ENCODE data around the gene SCGB3A1. TPM values are rescaled to one million over a fixed set of nuclear protein-coding genes. Genes with fewer than 3 reads are reported as not detected.

Gene SCGB3A1
- polyA plus RNA-seq, 2 of the 4 experiments (the other 2 are of a cell fraction): not detected

DNA sequence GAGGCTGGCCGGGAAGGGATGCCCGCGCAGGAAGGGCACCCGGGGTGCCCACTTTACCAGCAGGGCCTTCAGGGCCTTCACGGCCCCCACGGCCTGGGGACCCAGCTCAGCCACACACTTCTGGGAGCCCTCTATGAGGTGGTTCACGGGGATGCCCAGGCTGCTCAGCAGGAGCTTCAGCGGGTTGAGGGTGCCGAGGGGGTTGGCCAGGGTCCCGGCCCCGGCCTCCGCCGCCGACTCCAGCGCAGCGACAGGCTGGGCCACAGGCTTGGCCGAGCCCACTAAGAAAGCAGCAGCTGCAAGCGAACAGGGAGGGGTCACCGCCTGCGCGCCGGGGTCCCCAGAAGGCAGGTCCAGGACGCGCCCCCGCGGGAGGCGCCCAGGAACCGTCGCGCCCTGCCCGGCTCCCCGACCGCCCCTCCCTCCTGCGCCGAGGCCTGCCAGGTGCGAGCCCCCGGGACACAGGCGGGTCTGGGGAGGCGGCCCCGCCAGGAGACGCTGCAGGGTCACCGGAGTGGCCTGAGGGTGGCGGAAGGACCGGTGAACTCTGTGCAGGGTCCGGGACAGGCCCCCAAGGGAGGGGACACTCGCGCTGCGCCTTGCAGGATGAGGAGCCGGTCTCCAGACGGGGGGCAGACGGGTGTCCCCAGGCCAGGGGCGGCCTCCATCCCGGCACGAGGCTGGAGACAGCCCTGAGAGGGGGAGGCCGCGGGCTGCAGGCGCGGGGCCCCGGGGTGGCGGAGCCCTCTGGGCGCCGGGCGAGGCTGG lies 572 bp downstream of the SCGB3A1 start:
- TF ChIP-seq CEBPB (IDR thresholded peaks at IDR 0.05): no peak
- TF ChIP-seq RARB (CRISPR knock-in tag; IDR thresholded peaks at IDR 0.05): no peak
- TF ChIP-seq, protein P1, sequence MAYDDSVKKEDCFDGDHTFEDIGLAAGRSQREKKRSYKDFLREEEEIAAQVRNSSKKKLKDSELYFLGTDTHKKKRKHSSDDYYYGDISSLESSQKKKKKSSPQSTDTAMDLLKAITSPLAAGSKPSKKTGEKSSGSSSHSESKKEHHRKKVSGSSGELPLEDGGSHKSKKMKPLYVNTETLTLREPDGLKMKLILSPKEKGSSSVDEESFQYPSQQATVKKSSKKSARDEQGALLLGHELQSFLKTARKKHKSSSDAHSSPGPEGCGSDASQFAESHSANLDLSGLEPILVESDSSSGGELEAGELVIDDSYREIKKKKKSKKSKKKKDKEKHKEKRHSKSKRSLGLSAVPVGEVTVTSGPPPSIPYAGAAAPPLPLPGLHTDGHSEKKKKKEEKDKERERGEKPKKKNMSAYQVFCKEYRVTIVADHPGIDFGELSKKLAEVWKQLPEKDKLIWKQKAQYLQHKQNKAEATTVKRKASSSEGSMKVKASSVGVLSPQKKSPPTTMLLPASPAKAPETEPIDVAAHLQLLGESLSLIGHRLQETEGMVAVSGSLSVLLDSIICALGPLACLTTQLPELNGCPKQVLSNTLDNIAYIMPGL (CRISPR knock-in tag; IDR thresholded peaks at IDR 0.05; ENCODE audit: borderline replicate concordance): no peak
- no peak for TF ChIP-seq MAZ (IDR thresholded peaks at IDR 0.05; ENCODE audit: borderline replicate concordance, low read depth, low read length)
- no peak for TF ChIP-seq FOSL2 (IDR thresholded peaks at IDR 0.05)
- TF ChIP-seq FOSL2 (CRISPR knock-in tag; IDR thresholded peaks at IDR 0.05): no peak
- TF ChIP-seq, protein P2, sequence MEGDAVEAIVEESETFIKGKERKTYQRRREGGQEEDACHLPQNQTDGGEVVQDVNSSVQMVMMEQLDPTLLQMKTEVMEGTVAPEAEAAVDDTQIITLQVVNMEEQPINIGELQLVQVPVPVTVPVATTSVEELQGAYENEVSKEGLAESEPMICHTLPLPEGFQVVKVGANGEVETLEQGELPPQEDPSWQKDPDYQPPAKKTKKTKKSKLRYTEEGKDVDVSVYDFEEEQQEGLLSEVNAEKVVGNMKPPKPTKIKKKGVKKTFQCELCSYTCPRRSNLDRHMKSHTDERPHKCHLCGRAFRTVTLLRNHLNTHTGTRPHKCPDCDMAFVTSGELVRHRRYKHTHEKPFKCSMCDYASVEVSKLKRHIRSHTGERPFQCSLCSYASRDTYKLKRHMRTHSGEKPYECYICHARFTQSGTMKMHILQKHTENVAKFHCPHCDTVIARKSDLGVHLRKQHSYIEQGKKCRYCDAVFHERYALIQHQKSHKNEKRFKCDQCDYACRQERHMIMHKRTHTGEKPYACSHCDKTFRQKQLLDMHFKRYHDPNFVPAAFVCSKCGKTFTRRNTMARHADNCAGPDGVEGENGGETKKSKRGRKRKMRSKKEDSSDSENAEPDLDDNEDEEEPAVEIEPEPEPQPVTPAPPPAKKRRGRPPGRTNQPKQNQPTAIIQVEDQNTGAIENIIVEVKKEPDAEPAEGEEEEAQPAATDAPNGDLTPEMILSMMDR (IDR thresholded peaks at IDR 0.05): no peak
- TF ChIP-seq ZNF302 (CRISPR knock-in tag; IDR thresholded peaks at IDR 0.05): no peak
- TF ChIP-seq HEYL (CRISPR knock-in tag; IDR thresholded peaks at IDR 0.05): no peak
- no peak for TF ChIP-seq NFE2L2 (conservative IDR thresholded peaks at IDR 0.05; ENCODE audit: low read length)
- TF ChIP-seq TFCP2L1 (CRISPR knock-in tag; IDR thresholded peaks at IDR 0.05): no peak
- TF ChIP-seq JUN (IDR thresholded peaks at IDR 0.05): no peak
- TF ChIP-seq HOXB13 (CRISPR knock-in tag; IDR thresholded peaks at IDR 0.05; ENCODE audit: low read depth): no peak
- no peak for TF ChIP-seq EP300 (IDR thresholded peaks at IDR 0.05)
- ATAC-seq (peak in 1 of 2 experiments; percentile 29; a peak in 3 of 6 replicates), DNase-seq (ENCODE audit: low read depth in 1 of 2, low spot score in 1 of 2) (no peak), FAIRE-seq (no peak)
- Histone ChIP-seq H3K4me1 (no peaks in the 10 kb centered on the region), H3K27ac (peak overlapping the region in 1 of 2 experiments; percentile 49; a peak in 2 of 6 replicates), H3K9me3 (no peaks in the 10 kb centered on the region), H3K4me2 (peak overlapping the region; percentile 64), H3K4me3 (peak overlapping the region; percentile 25; the same call in 1 of the 3 replicates)
- 40% methylated on average over 4 of the region's 63 CpGs for WGBS (ENCODE audit: missing lambda C conversion rate)
- ChIA-PET POLR2A (no interaction called here), CTCF (interaction anchor here (0.8 kb wide), 1 partner anchor 100 kb away, joined by 3 read pairs; no protein-coding TSS in a partner anchor)

DNA sequence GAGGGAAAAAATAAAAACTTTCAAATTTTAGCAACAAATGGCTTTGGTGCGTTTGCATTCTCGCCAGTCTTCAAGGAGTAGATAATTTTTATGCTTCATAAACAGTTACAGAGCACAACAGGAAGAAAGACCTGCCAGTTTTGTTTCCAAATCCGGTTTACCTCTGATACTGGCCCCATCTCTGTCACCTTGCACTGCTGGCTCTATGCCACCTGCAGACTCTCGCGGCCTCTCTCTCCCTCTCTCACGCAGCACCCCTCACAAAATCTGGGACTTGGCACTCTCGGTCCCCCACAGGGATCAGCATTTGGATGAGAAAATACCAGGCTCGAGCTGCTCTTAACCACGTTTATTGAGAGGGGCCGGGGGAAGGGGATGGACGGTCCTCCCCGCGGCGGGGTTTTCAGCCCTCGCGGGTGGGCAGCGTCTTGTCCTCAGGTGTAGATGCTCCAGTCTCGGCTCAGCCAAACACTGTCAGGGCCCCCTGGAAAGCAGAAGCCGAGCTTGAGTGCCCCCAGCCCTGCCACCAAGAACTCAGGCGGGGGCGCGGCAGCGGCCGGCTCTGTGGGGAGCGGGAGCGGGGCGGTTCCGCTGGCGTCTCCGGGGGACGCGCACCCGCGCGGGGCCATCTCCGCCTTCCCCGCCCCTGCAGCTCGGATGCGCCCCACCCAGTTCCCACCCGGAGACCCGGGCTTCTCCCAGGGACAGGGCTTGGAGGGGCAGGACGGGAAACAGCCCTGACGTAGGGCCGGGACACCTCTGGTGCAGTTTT lies 1.3 kb downstream of the SCGB3A1 start:
- FAIRE-seq (no peak), ATAC-seq (peak; percentile 14 to 35; a peak in 4 of 6 replicates)

More for the DNA sequence above, 1.3 kb downstream of the SCGB3A1 start:
- CTCF ChIA-PET: interaction anchor here (0.8 kb wide), 1 partner anchor 99 kb away, joined by 3 read pairs; no protein-coding TSS in a partner anchor
- Histone ChIP-seq H3K27ac (peak overlapping the region in 1 of 2 experiments; percentile 49; a peak in 2 of 6 replicates), H3K9me3 (no peaks in the 10 kb centered on the region), H3K4me2 (peak overlapping the region; percentile 64), H3K4me3 (peak overlapping the region; percentile 25; the same call in 1 of the 3 replicates), H3K4me1 (no peaks in the 10 kb centered on the region)
- POLR2A ChIA-PET: no interaction called here
- no peak for DNase-seq (ENCODE audit: low read depth in 1 of 2, low spot score in 1 of 2)
- TF ChIP-seq, protein P3, sequence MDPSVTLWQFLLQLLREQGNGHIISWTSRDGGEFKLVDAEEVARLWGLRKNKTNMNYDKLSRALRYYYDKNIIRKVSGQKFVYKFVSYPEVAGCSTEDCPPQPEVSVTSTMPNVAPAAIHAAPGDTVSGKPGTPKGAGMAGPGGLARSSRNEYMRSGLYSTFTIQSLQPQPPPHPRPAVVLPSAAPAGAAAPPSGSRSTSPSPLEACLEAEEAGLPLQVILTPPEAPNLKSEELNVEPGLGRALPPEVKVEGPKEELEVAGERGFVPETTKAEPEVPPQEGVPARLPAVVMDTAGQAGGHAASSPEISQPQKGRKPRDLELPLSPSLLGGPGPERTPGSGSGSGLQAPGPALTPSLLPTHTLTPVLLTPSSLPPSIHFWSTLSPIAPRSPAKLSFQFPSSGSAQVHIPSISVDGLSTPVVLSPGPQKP (IDR thresholded peaks at IDR 0.05; ENCODE audit: low read depth, low read length): no peak
- TF ChIP-seq EHMT2 (IDR thresholded peaks at IDR 0.05; ENCODE audit: low read depth): no peak
- no peak for TF ChIP-seq CBX2 (IDR thresholded peaks at IDR 0.05; ENCODE audit: borderline replicate concordance, low read depth)
- TF ChIP-seq CHD2 (IDR thresholded peaks at IDR 0.05; ENCODE audit: low read length, partially characterized antibody): no peak
- no peak for TF ChIP-seq EHF (CRISPR knock-in tag; IDR thresholded peaks at IDR 0.05)
- 37% methylated on average over 9 of the region's 44 CpGs for WGBS (ENCODE audit: missing lambda C conversion rate)
